K562 (cell line): ENCODE results near the gene RASIP1. TPM values are rescaled to one million over a fixed set of nuclear protein-coding genes. Genes with fewer than 3 reads are reported as not detected.
A peak's percentile ranks its signal among the peaks of the same experiment; 100 is the strongest.

Experiments
- ATF3 ChIP-seq, 2 experiments: fragments of 450-650 bp in 1 of 2; sonication (generic) in 1 of 2; formaldehyde crosslinking in 1 of 2; IDR thresholded peaks in 1 of 2; conservative IDR thresholded peaks in 1 of 2; 2 replicates each; pipeline versions ENCODE4 v1.6.1 to v1.8.1; 2016 to 2023; ENCODE audit warnings: mild to moderate bottlenecking in 2 of 2, moderate library complexity in 2 of 2, inconsistent platforms in 1 of 2, missing genetic modification reagents in 1 of 2
- EGR1 ChIP-seq: fragments of 450-650 bp; conservative IDR thresholded peaks from 2 replicates; pipeline ENCODE4 v1.6.1; 2017; ENCODE audit warnings: mild to moderate bottlenecking
- ESRRB ChIP-seq: fragments of 250-450 bp; sonication (Bioruptor Pico); IDR thresholded peaks from 2 replicates; pipeline ENCODE4 v1.5.0; 2020; ENCODE audit warnings: mild to moderate bottlenecking, moderate library complexity, borderline replicate concordance
- FOXP1 ChIP-seq: sonication (generic); formaldehyde crosslinking; IDR thresholded peaks from 2 replicates; pipeline ENCODE4 v1.8.0; 2022; ENCODE audit warnings: mild to moderate bottlenecking, missing genetic modification reagents
- HDAC8 ChIP-seq: fragments of 450-650 bp; IDR thresholded peaks from 2 replicates; pipeline ENCODE4 v1.6.1; 2016; ENCODE audit warnings: mild to moderate bottlenecking, missing genetic modification characterization, moderate library complexity, missing compliant biosample characterization
- HDGF ChIP-seq: fragments of 450-650 bp; IDR thresholded peaks from 2 replicates; pipeline ENCODE4 v1.6.1; 2016
- HNRNPUL1 ChIP-seq: fragments of 200-400 bp; formaldehyde crosslinking; IDR thresholded peaks from 2 replicates; pipeline ENCODE4 v1.6.1; 2017; ENCODE audit warnings: low read length
- KDM4B ChIP-seq, 2 experiments: fragments of 450-650 bp in 1 of 2; sonication (generic) in 1 of 2; IDR thresholded peaks; 2 replicates each; pipeline ENCODE4 v1.6.1; 2016 to 2017; ENCODE audit warnings: borderline replicate concordance in 2 of 2, antibody characterized with exemption in 1 of 2, low read depth in 1 of 2, mild to moderate bottlenecking in 1 of 2
- MED1 ChIP-seq: sonication (generic); formaldehyde crosslinking; IDR thresholded peaks from 2 replicates; pipeline ENCODE4 v1.8.1; 2023; ENCODE audit warnings: missing genetic modification reagents, borderline replicate concordance
- MITF ChIP-seq: IDR thresholded peaks from 2 replicates; pipeline ENCODE4 v1.6.1; 2014; ENCODE audit warnings: antibody characterized with exemption
- MXD1 ChIP-seq: fragments of 250-450 bp; sonication (Bioruptor Pico); IDR thresholded peaks from 2 replicates; pipeline ENCODE4 v1.8.0; 2021; ENCODE audit warnings: borderline replicate concordance, mild to moderate bottlenecking, moderate library complexity; ENCODE audit not compliant: poor library complexity, severe bottlenecking
- MYC ChIP-seq, 2 experiments: fragments of 250-450 bp in 1 of 2; sonication (Bioruptor Pico) in 1 of 2; IDR thresholded peaks; 2 replicates each; pipeline versions ENCODE4 v1.5.1 to v1.6.1; 2012 to 2021; ENCODE audit warnings: low read depth in 2 of 2, borderline replicate concordance in 1 of 2, improper control_type of control experiment in 1 of 2, low read length in 1 of 2, mild to moderate bottlenecking in 1 of 2, moderate library complexity in 1 of 2
- PRDM10 ChIP-seq: fragments of 450-650 bp; IDR thresholded peaks from 2 replicates; pipeline ENCODE4 v1.6.1; 2018; ENCODE audit not compliant: partially characterized antibody
- U2AF1 ChIP-seq: fragments of 200-400 bp; formaldehyde crosslinking; optimal IDR thresholded peaks from 2 replicates; pipeline ENCODE3; 2017; ENCODE audit warnings: mild to moderate bottlenecking, low read depth, low read length, moderate library complexity
- VEZF1 ChIP-seq: fragments of 200-800 bp; sonication (Bioruptor generic); IDR thresholded peaks from 2 replicates; pipeline ENCODE4 v1.6.1; 2017; ENCODE audit warnings: missing genetic modification characterization, missing compliant biosample characterization
- ZBTB17 ChIP-seq: fragments of 450-650 bp; formaldehyde crosslinking; IDR thresholded peaks from 2 replicates; pipeline ENCODE4 v1.4.0; 2020; ENCODE audit warnings: mild to moderate bottlenecking
- ZNF197 ChIP-seq: fragments of 200-800 bp; sonication (Bioruptor generic); IDR thresholded peaks from 2 replicates; pipeline ENCODE4 v1.6.1; 2016; ENCODE audit warnings: low read depth, missing genetic modification characterization, missing compliant biosample characterization
- polyA plus RNA-seq, 8 experiments: library from polyadenylated mRNA; depleted of rRNA in 4 of 8; stranded (reverse) in 5 of 8; unstranded in 3 of 8; fragments of >200 nt; fragmentation: Nextera tagmentation in 2 of 8; fragmentation: Illumina TruSeq in 1 of 8; extraction: Ambion mirVana in 2 of 8; extraction: Trizol in 1 of 8; gene quantifications; 2 replicates each; pipeline versions ENCODE4 v1.2.1 to v1.2.3, GENCODE V29; 2011 to 2014; ENCODE audit warnings: inconsistent platforms in 1 of 8, missing spikeins in 1 of 8
- total RNA-seq, 7 experiments: library from RNA; depleted of rRNA in 6 of 7; stranded (reverse); fragments of >200 nt in 6 of 7; fragmentation: Illumina TruSeq in 2 of 7; extraction: Trizol in 2 of 7; gene quantifications; 2 replicates each; pipeline versions ENCODE4 v1.2.1 to v1.2.3, GENCODE V29; 2011 to 2021; ENCODE audit warnings: low replicate concordance in 1 of 7

The RASIP1 gene
- total and polyA plus RNA-seq, 9 of the 15 experiments (the other 6 are each of a cell fraction or from before 2014, with no cell fraction given): 0.20 to 4.7 (median 1.5) TPM

- TF ChIP-seq MED1 (CRISPR knock-in tag) (0 out of 2 replicates have a peak, but pooled peaks have one; percentile 41), HDGF (0 out of 2 replicates have a peak, but pooled peaks have one; percentile 67), EGR1 (peak; percentile 77), MYC (IDR thresholded peaks at IDR 0.05; ENCODE audit: low read depth, low read length) (peak; percentile 80), MYC (CRISPR knock-in tag; IDR thresholded peaks at IDR 0.05; ENCODE audit: borderline replicate concordance, low read depth) (no peak), ZNF197 (CRISPR knock-in tag) (no peak), HDAC8 (0 out of 2 replicates have a peak, but pooled peaks have one; percentile 57), ATF3 (IDR thresholded peaks at IDR 0.05) (no peak), ATF3 (CRISPR knock-in tag; conservative IDR thresholded peaks at IDR 0.05) (no peak), VEZF1 (peak; percentile 89), HNRNPUL1 (no peak), MITF (0 out of 2 replicates have a peak, but pooled peaks have one; percentile 18), MXD1 (CRISPR knock-in tag) (no peak), FOXP1 (CRISPR knock-in tag) (0 out of 2 replicates have a peak, but pooled peaks have one; percentile 65), U2AF1 (no peak), ZBTB17 (CRISPR knock-in tag) (0 out of 2 replicates have a peak, but pooled peaks have one; percentile 25), ESRRB (CRISPR knock-in tag) (no peak), PRDM10 (peak; percentile 38), KDM4B (IDR thresholded peaks at IDR 0.05; ENCODE audit: borderline replicate concordance in 2 of 2, low read depth in 1 of 2) (no peak)
Measured at GRCh38 chr19:48738557-48739403, 1.6 kb downstream of the RASIP1 start (continued).
